GM23338 (cell line): ENCODE data around the gene COL2A1. TPM values are rescaled to one million over a fixed set of nuclear protein-coding genes. Genes with fewer than 3 reads are reported as not detected.

ENCODE experiments used
- ATAC-seq: fragments of 200-7000 bp; cut with Tn5 transposase; 3 replicates; pipeline ENCODE4 v1.9.1; 2020
- DNase-seq: peaks from one replicate; pipeline ENCODE4 v3.0.0-alpha.2; 2015; ENCODE audit warnings: low spot score
- H2AFZ ChIP-seq: fragments of 200-600 bp; sonication (generic); 2 replicates; pipeline ENCODE4 v1.8.0; 2016; ENCODE audit warnings: antibody characterized with exemption, mild to moderate bottlenecking, moderate library complexity
- H3F3A ChIP-seq: fragments of 200-600 bp; sonication (generic); replicated peaks from 2 replicates; pipeline ENCODE4 v1.8.0; 2017; ENCODE audit warnings: antibody characterized with exemption, mixed run types, low read depth
- H3K27ac ChIP-seq: fragments of 200-600 bp; sonication (generic); 2 replicates; pipeline ENCODE4 v1.6.1; 2016; ENCODE audit warnings: low read depth
- H3K27me3 ChIP-seq: fragments of 200-600 bp; sonication (generic); 2 replicates; pipeline ENCODE4 v1.8.0; 2016; ENCODE audit warnings: mild to moderate bottlenecking, mixed run types, moderate library complexity; ENCODE audit not compliant: insufficient read depth
- H3K36me3 ChIP-seq: fragments of 200-600 bp; sonication (generic); 2 replicates; pipeline ENCODE4 v1.8.0; 2016; ENCODE audit warnings: mild to moderate bottlenecking; ENCODE audit not compliant: insufficient read depth
- H3K4me1 ChIP-seq: fragments of 200-600 bp; sonication (generic); 2 replicates; pipeline ENCODE4 v1.8.0; 2016; ENCODE audit warnings: mild to moderate bottlenecking, moderate library complexity; ENCODE audit not compliant: insufficient read depth
- H3K4me2 ChIP-seq: fragments of 200-600 bp; sonication (generic); 2 replicates; pipeline ENCODE4 v1.7.1; 2017; ENCODE audit warnings: mixed run types
- H3K4me3 ChIP-seq: fragments of 200-600 bp; sonication (generic); 2 replicates; pipeline ENCODE4 v1.6.1; 2016; ENCODE audit warnings: mixed run types
- H3K79me2 ChIP-seq: fragments of 200-600 bp; sonication (generic); replicated peaks from 2 replicates; pipeline ENCODE4 v1.8.0; 2017; ENCODE audit warnings: mild to moderate bottlenecking; ENCODE audit not compliant: insufficient read depth
- H3K9me2 ChIP-seq: fragments of 200-600 bp; sonication (generic); 2 replicates; pipeline ENCODE4 v1.8.0; 2017; ENCODE audit not compliant: insufficient read depth
- H4K20me1 ChIP-seq: fragments of 200-600 bp; sonication (generic); replicated peaks from 2 replicates; pipeline ENCODE4 v1.8.0; 2017; ENCODE audit warnings: mild to moderate bottlenecking; ENCODE audit not compliant: insufficient read depth
- H3K27ac Mint-ChIP-seq: 2 replicates; pipeline ENCODE4 v1.8.0; 2020; ENCODE audit warnings: inconsistent platforms, mild to moderate bottlenecking, moderate library complexity, mixed read lengths
- H3K27me3 Mint-ChIP-seq: 3 replicates; pipeline ENCODE4 v1.8.0; 2022; ENCODE audit warnings: low read depth, mild to moderate bottlenecking, moderate library complexity, mixed read lengths, inconsistent platforms; ENCODE audit not compliant: insufficient read depth, poor library complexity
- H3K36me3 Mint-ChIP-seq: 3 replicates; pipeline ENCODE4 v1.8.0; 2021; ENCODE audit warnings: low read depth, mild to moderate bottlenecking, inconsistent platforms, moderate library complexity, mixed read lengths
- H3K4me1 Mint-ChIP-seq: 3 replicates; pipeline ENCODE4 v1.8.0; 2020; ENCODE audit warnings: mild to moderate bottlenecking, inconsistent platforms, mixed read lengths
- H3K4me3 Mint-ChIP-seq: 3 replicates; pipeline ENCODE4 v1.8.0; 2021; ENCODE audit warnings: moderate library complexity, mild to moderate bottlenecking, inconsistent platforms, mixed read lengths
- H3K9me3 Mint-ChIP-seq: 3 replicates; pipeline ENCODE4 v1.8.0; 2020; ENCODE audit warnings: moderate library complexity, mild to moderate bottlenecking, inconsistent platforms, mixed read lengths
- CREB1 ChIP-seq: fragments of 250-450 bp; sonication (Bioruptor Pico); IDR thresholded peaks from 2 replicates; pipeline ENCODE4 v1.5.0; 2020; ENCODE audit warnings: low read depth, mild to moderate bottlenecking, moderate library complexity
- ETS1 ChIP-seq: IDR thresholded peaks from 2 replicates; pipeline ENCODE4 v1.6.1; 2016; ENCODE audit warnings: antibody characterized with exemption
- EZH2 ChIP-seq: fragments of 200-600 bp; sonication (generic); IDR thresholded peaks from one replicate; pipeline ENCODE4 v1.8.0; 2017; ENCODE audit warnings: antibody characterized with exemption, mild to moderate bottlenecking, low read depth; ENCODE audit not compliant: unreplicated experiment
- JUNB ChIP-seq: IDR thresholded peaks from one replicate; pipeline ENCODE4 v1.6.1; 2016; ENCODE audit warnings: antibody characterized with exemption; ENCODE audit not compliant: unreplicated experiment
- NANOG ChIP-seq: IDR thresholded peaks from 2 replicates; pipeline ENCODE4 v1.6.1; 2016; ENCODE audit warnings: antibody characterized with exemption, borderline replicate concordance
- STAT1 ChIP-seq: IDR thresholded peaks from one replicate; pipeline ENCODE4 v1.6.1; 2016; ENCODE audit warnings: antibody characterized with exemption; ENCODE audit not compliant: unreplicated experiment
- ZNF114 ChIP-seq: fragments of 250-450 bp; sonication (Bioruptor Pico); IDR thresholded peaks from 2 replicates; pipeline ENCODE4 v1.5.0; 2020; ENCODE audit warnings: mild to moderate bottlenecking, moderate library complexity
- ZNF331 ChIP-seq: fragments of 250-450 bp; sonication (Bioruptor Pico); IDR thresholded peaks from 2 replicates; pipeline ENCODE4 v1.5.0; 2020; ENCODE audit warnings: low read depth, mild to moderate bottlenecking, moderate library complexity
- polyA plus RNA-seq: library from polyadenylated mRNA; unstranded; fragments of >200 nt; fragmentation: Nextera tagmentation; extraction: Ambion mirVana; gene quantifications from 2 replicates; pipeline ENCODE4 v1.2.1, GENCODE V29; 2016
- total RNA-seq: library from RNA; depleted of rRNA; stranded (reverse); fragments of >200 nt; shearing (Covaris generic); gene quantifications from 2 replicates; pipeline ENCODE4 v1.2.3, GENCODE V29; 2014
- TF ChIP-seq, protein P1 (sequence below), 2 experiments: fragments of 200-600 bp in 1 of 2; sonication (generic) in 1 of 2; conservative IDR thresholded peaks; 2 replicates each; pipeline versions ENCODE4 v1.5.1 to v1.6.1; 2016 to 2017; ENCODE audit warnings: antibody characterized with exemption in 2 of 2, low read depth in 2 of 2, mild to moderate bottlenecking in 2 of 2, moderate library complexity in 1 of 2

Gene COL2A1
- total and polyA plus RNA-seq, 2 experiments from 2014 or later = 7.0 to 24.6 TPM

GRCh38 chr12:47970843-47971242 is 33.4 kb downstream of the COL2A1 start (continued):
- no peak for TF ChIP-seq ETS1
- TF ChIP-seq ZNF114 (CRISPR knock-in tag) = no peak
- TF ChIP-seq, protein P1, sequence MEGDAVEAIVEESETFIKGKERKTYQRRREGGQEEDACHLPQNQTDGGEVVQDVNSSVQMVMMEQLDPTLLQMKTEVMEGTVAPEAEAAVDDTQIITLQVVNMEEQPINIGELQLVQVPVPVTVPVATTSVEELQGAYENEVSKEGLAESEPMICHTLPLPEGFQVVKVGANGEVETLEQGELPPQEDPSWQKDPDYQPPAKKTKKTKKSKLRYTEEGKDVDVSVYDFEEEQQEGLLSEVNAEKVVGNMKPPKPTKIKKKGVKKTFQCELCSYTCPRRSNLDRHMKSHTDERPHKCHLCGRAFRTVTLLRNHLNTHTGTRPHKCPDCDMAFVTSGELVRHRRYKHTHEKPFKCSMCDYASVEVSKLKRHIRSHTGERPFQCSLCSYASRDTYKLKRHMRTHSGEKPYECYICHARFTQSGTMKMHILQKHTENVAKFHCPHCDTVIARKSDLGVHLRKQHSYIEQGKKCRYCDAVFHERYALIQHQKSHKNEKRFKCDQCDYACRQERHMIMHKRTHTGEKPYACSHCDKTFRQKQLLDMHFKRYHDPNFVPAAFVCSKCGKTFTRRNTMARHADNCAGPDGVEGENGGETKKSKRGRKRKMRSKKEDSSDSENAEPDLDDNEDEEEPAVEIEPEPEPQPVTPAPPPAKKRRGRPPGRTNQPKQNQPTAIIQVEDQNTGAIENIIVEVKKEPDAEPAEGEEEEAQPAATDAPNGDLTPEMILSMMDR (conservative IDR thresholded peaks at IDR 0.05; ENCODE audit: low read depth in 2 of 2) = no peak
- TF ChIP-seq STAT1 = no peak
- TF ChIP-seq ZNF331 (CRISPR knock-in tag) = no peak
- no peak for TF ChIP-seq EZH2
- no peak for TF ChIP-seq JUNB

- 0 out of 2 replicates have a peak, but pooled peaks cover 2% of the 10 kb centered on the region for H3K4me1 ChIP-seq
- DNase-seq (no peak), ATAC-seq (no peak)
- no peaks in the 10 kb centered on the region for H3F3A ChIP-seq
- no peaks in the 10 kb centered on the region for H3K4me1 Mint-ChIP-seq
- H3K4me3 ChIP-seq = no peak overlapping the region
- H3K4me3 Mint-ChIP-seq = no peak overlapping the region
- H3K36me3 ChIP-seq = no peaks in the 10 kb centered on the region
- H3K9me3 Mint-ChIP-seq = no peaks in the 10 kb centered on the region
- H3K27me3 ChIP-seq = peaks cover 5% of the 10 kb centered on the region
- H2AFZ ChIP-seq = no peak overlapping the region
- H3K27me3 Mint-ChIP-seq = peaks cover 2% of the 10 kb centered on the region
- H3K27ac Mint-ChIP-seq = no peak overlapping the region
- no peaks in the 10 kb centered on the region for H3K9me2 ChIP-seq
- H3K79me2 ChIP-seq = no peaks in the 10 kb centered on the region
- peaks cover 3% of the 10 kb centered on the region; the same call in 1 of the 2 replicates for H4K20me1 ChIP-seq
- no peak overlapping the region for H3K4me2 ChIP-seq
- H3K36me3 Mint-ChIP-seq = no peaks in the 10 kb centered on the region
- no peak for TF ChIP-seq NANOG
- no peak for TF ChIP-seq CREB1
- TF ChIP-seq, protein P1 (conservative IDR thresholded peaks at IDR 0.05; ENCODE audit: low read depth in 2 of 2) = no peak
- TF ChIP-seq ZNF331 (CRISPR knock-in tag) = no peak
- TF ChIP-seq STAT1 = no peak
- no peak overlapping the region for H3K27ac ChIP-seq
These were observed 34.4 kb downstream of the COL2A1 start for GRCh38 chr12:47969845-47970244.
